Uterus (tissue), 2 donors: ENCODE results near the gene PM20D2.

ENCODE experiments used
- CTCF ChIP-seq, 4 experiments: fragments of 200-600 bp in 2 of 4; fragments of 450-650 bp in 2 of 4; sonication (generic) in 2 of 4; IDR thresholded peaks; one replicate each; pipeline ENCODE4 v1.5.1; 2016 to 2019; ENCODE audit warnings: antibody characterized with exemption in 4 of 4, mild to moderate bottlenecking in 2 of 4, moderate library complexity in 1 of 4
- POLR2A ChIP-seq, 2 donors: fragments of 450-650 bp; IDR thresholded peaks; one replicate each; pipeline ENCODE4 v1.6.1; 2016; ENCODE audit warnings: antibody characterized with exemption in 2 of 2, mild to moderate bottlenecking in 1 of 2, moderate library complexity in 1 of 2

- TF ChIP-seq POLR2A (IDR thresholded peaks at IDR 0.05) (no peak), CTCF (IDR thresholded peaks at IDR 0.05) (no peak)
These were observed 37.4 kb downstream of the PM20D2 start for GRCh38 chr6:89183294-89183693.
